H9 (cell line): ENCODE data around the gene SDK1. TPM values are rescaled to one million over a fixed set of nuclear protein-coding genes. Genes with fewer than 3 reads are reported as not detected.

Experiments used
- DNase-seq: peaks from one replicate; pipeline ENCODE4 v3.0.0-alpha.2; 2017
- H2AFZ ChIP-seq: one replicate; pipeline ENCODE4 v1.6.1; 2013; ENCODE audit warnings: mild to moderate bottlenecking, low read length, control low read depth, moderate library complexity
- H2AK5ac ChIP-seq: 2 replicates; pipeline ENCODE4 v1.6.1; 2013; ENCODE audit warnings: low read length, control low read depth, mixed read lengths; ENCODE audit not compliant: insufficient read length
- H2BK120ac ChIP-seq: one replicate; pipeline ENCODE4 v1.6.1; 2013; ENCODE audit warnings: low read depth, mild to moderate bottlenecking, low read length, control low read depth, inconsistent platforms; ENCODE audit not compliant: poor library complexity, severe bottlenecking
- H2BK12ac ChIP-seq: 2 replicates; pipeline ENCODE4 v1.6.1; 2013; ENCODE audit warnings: low read length, control low read depth, mixed read lengths, low read depth; ENCODE audit not compliant: insufficient read length
- H2BK15ac ChIP-seq: 2 replicates; pipeline ENCODE4 v1.6.1; 2013; ENCODE audit warnings: low read depth, low read length, control low read depth
- H2BK20ac ChIP-seq: one replicate; pipeline ENCODE4 v1.6.1; 2013; ENCODE audit warnings: low read depth, mild to moderate bottlenecking, low read length, control low read depth, inconsistent platforms; ENCODE audit not compliant: poor library complexity, severe bottlenecking
- H2BK5ac ChIP-seq: 2 replicates; pipeline ENCODE4 v1.6.1; 2013; ENCODE audit warnings: low read length, control low read depth, mixed read lengths; ENCODE audit not compliant: insufficient read length
- H3K14ac ChIP-seq: 2 replicates; pipeline ENCODE4 v1.6.1; 2013; ENCODE audit warnings: low read length, control low read depth; ENCODE audit not compliant: insufficient read depth
- H3K18ac ChIP-seq: 2 replicates; pipeline ENCODE4 v1.6.1; 2013; ENCODE audit warnings: low read depth, mild to moderate bottlenecking, mixed read lengths, low read length, control low read depth; ENCODE audit not compliant: insufficient read length
- H3K23ac ChIP-seq: 2 replicates; pipeline ENCODE4 v1.6.1; 2013; ENCODE audit warnings: low read length, control low read depth, mixed read lengths, low read depth; ENCODE audit not compliant: insufficient read length
- H3K23me2 ChIP-seq: 2 replicates; pipeline ENCODE4 v1.6.1; 2013; ENCODE audit warnings: low read depth, mild to moderate bottlenecking, mixed read lengths, low read length, control low read depth; ENCODE audit not compliant: insufficient read length, poor library complexity, severe bottlenecking
- H3K27ac ChIP-seq: 2 replicates; pipeline ENCODE4 v1.5.1; 2013; ENCODE audit warnings: low read length, control low read depth, mixed read lengths, low read depth; ENCODE audit not compliant: insufficient read length
- H3K27me3 ChIP-seq: 2 replicates; pipeline ENCODE4 v1.6.1; 2013; ENCODE audit warnings: low read length, control low read depth, inconsistent platforms; ENCODE audit not compliant: insufficient read depth
- H3K4ac ChIP-seq: 2 replicates; pipeline ENCODE4 v1.6.1; 2013; ENCODE audit warnings: low read depth, mild to moderate bottlenecking, control low read depth, inconsistent platforms, low read length, moderate library complexity
- H3K4me1 ChIP-seq: 2 replicates; pipeline ENCODE4 v1.6.1; 2013; ENCODE audit warnings: low read length, control low read depth, inconsistent platforms; ENCODE audit not compliant: insufficient read depth
- H3K4me2 ChIP-seq: 2 replicates; pipeline ENCODE4 v1.6.1; 2013; ENCODE audit warnings: low read length, control low read depth, mixed read lengths; ENCODE audit not compliant: insufficient read length, insufficient read depth
- H3K56ac ChIP-seq: 2 replicates; pipeline ENCODE4 v1.6.1; 2013; ENCODE audit warnings: low read depth, mild to moderate bottlenecking, mixed read lengths, low read length, control low read depth; ENCODE audit not compliant: insufficient read length
- H3K79me1 ChIP-seq: 2 replicates; pipeline ENCODE4 v1.6.1; 2013; ENCODE audit warnings: low read depth, mild to moderate bottlenecking, moderate library complexity, low read length, control low read depth, inconsistent platforms; ENCODE audit not compliant: insufficient read depth, poor library complexity, severe bottlenecking
- H3K79me2 ChIP-seq: 2 replicates; pipeline ENCODE4 v1.6.1; 2013; ENCODE audit warnings: low read length, control low read depth, inconsistent platforms; ENCODE audit not compliant: insufficient read depth
- H3K9ac ChIP-seq: 2 replicates; pipeline ENCODE4 v1.6.1; 2013; ENCODE audit warnings: low read length, control low read depth, mixed read lengths; ENCODE audit not compliant: insufficient read length; ENCODE audit errors: extremely low read depth
- H3K9me3 ChIP-seq: one replicate; pipeline ENCODE4 v1.6.1; 2013; ENCODE audit warnings: low read depth, low read length, inconsistent platforms; ENCODE audit not compliant: control insufficient read depth
- H3T11ph ChIP-seq: one replicate; pipeline ENCODE4 v1.6.1; 2013; ENCODE audit warnings: mild to moderate bottlenecking, low read length, control low read depth, inconsistent platforms
- H4K20me1 ChIP-seq: one replicate; pipeline ENCODE4 v1.6.1; 2013; ENCODE audit not compliant: control insufficient read depth, insufficient read length, insufficient read depth
- H4K5ac ChIP-seq: 2 replicates; pipeline ENCODE4 v1.6.1; 2013; ENCODE audit warnings: low read depth, mild to moderate bottlenecking, mixed read lengths, low read length, control low read depth; ENCODE audit not compliant: insufficient read length
- H4K8ac ChIP-seq: replicated peaks from 2 replicates; pipeline ENCODE4 v1.6.1; 2013; ENCODE audit warnings: low read length, control low read depth, mixed read lengths, low read depth; ENCODE audit not compliant: insufficient read length
- H4K91ac ChIP-seq: 2 replicates; pipeline ENCODE4 v1.6.1; 2013; ENCODE audit warnings: low read depth, mild to moderate bottlenecking, moderate library complexity, mixed read lengths, low read length, control low read depth; ENCODE audit not compliant: insufficient read length
- H3K27ac Mint-ChIP-seq, 3 experiments: 2 replicates in 2 of 3; 3 replicates in 1 of 3; pipeline ENCODE4 v1.8.0; 2020 to 2021; ENCODE audit warnings: mixed read lengths in 3 of 3, mild to moderate bottlenecking in 1 of 3, moderate library complexity in 1 of 3
- H3K27me3 Mint-ChIP-seq: 2 replicates; pipeline ENCODE4 v1.8.0; 2021; ENCODE audit warnings: low read depth, mild to moderate bottlenecking, moderate library complexity, mixed read lengths
- H3K36me3 Mint-ChIP-seq, 3 experiments: 2 replicates in 2 of 3; 3 replicates in 1 of 3; pipeline ENCODE4 v1.8.0; 2020 to 2021; ENCODE audit warnings: low read depth in 3 of 3, mixed read lengths in 3 of 3; ENCODE audit not compliant: insufficient read depth in 1 of 3
- H3K4me1 Mint-ChIP-seq, 2 experiments: 2 replicates each; pipeline ENCODE4 v1.8.0; 2020; ENCODE audit warnings: mixed read lengths in 2 of 2
- H3K4me3 Mint-ChIP-seq, 2 experiments: 2 replicates in 1 of 2; 3 replicates in 1 of 2; pipeline ENCODE4 v1.8.0; 2020 to 2021; ENCODE audit warnings: mild to moderate bottlenecking in 2 of 2, mixed read lengths in 2 of 2, moderate library complexity in 1 of 2
- H3K9me3 Mint-ChIP-seq, 2 experiments: 2 replicates in 1 of 2; 3 replicates in 1 of 2; pipeline ENCODE4 v1.8.0; 2020; ENCODE audit warnings: mild to moderate bottlenecking in 2 of 2, mixed read lengths in 2 of 2, moderate library complexity in 1 of 2
- CTCF ChIP-seq: fragments of 200-600 bp; sonication (generic); conservative IDR thresholded peaks from 3 replicates; pipeline ENCODE4 v1.8.0; 2021; ENCODE audit warnings: antibody characterized with exemption, mild to moderate bottlenecking
- WGBS: extraction: QIAGEN DNeasy Blood & Tissue Kit; methylation state at CpG from one replicate; pipeline ENCODE4 v1.1.7; 2013; ENCODE audit warnings: missing lambda C conversion rate, low lambda C conversion rate, mixed read lengths; ENCODE audit not compliant: insufficient read length; ENCODE audit errors: extremely low coverage; 5-methylcytosine and 5-hydroxymethylcytosine counted together
- total RNA-seq: library from RNA; stranded (reverse); gene quantifications from 2 replicates; pipeline ENCODE4 v1.2.1, GENCODE V29; 2021

Gene SDK1
- total RNA-seq, 1 experiment from 2014 or later = 8.7 TPM

GRCh38 chr7:4286351-4286750 is 985.3 kb downstream of the SDK1 start:
- H3K27ac Mint-ChIP-seq = no peak overlapping the region

More at GRCh38 chr7:4286351-4286750, 985.3 kb downstream of the SDK1 start:
- H2BK120ac ChIP-seq = no peak overlapping the region
- Mint-ChIP-seq H3K27me3 (peaks cover 3% of the 10 kb centered on the region), H3K9me3 (peaks cover 12 to 37% of the 10 kb centered on the region in 2 experiments), H3K4me3 (no peak overlapping the region), H3K4me1 (0 out of 4 replicates have a peak, but pooled peaks cover 0 to 3% of the 10 kb centered on the region in 2 experiments), H3K36me3 (no peaks in the 10 kb centered on the region)
- H2AFZ ChIP-seq = no peak overlapping the region
- no peak overlapping the region for H3K18ac ChIP-seq
- no peaks in the 10 kb centered on the region for H3K79me1 ChIP-seq
- no peaks in the 10 kb centered on the region for H3K9me3 ChIP-seq
- WGBS = no CpG with 5 or more reads among the region's 9 CpGs
- no peak overlapping the region for H3K27ac ChIP-seq
- no peaks in the 10 kb centered on the region for H3K27me3 ChIP-seq
- no peak overlapping the region for H4K91ac ChIP-seq
- H3K23ac ChIP-seq = no peak overlapping the region
- no peak overlapping the region for H2AK5ac ChIP-seq
- no peak overlapping the region for H2BK20ac ChIP-seq
- H3T11ph ChIP-seq = no peak overlapping the region
- no peak overlapping the region for H3K56ac ChIP-seq
- TF ChIP-seq CTCF = no peak; the same call in 2 of the 3 replicates
- H3K4me1 ChIP-seq = 0 out of 2 replicates have a peak, but pooled peaks cover 2% of the 10 kb centered on the region
- no peak overlapping the region for H3K4ac ChIP-seq
- no peak overlapping the region for H3K4me2 ChIP-seq
- H3K23me2 ChIP-seq = no peaks in the 10 kb centered on the region
- H2BK12ac ChIP-seq = no peak overlapping the region
- H4K8ac ChIP-seq = no peak overlapping the region
- no peak overlapping the region for H2BK15ac ChIP-seq
- no peak overlapping the region for H3K9ac ChIP-seq
- H3K79me2 ChIP-seq = no peaks in the 10 kb centered on the region
- H2BK5ac ChIP-seq = no peak overlapping the region
- H4K20me1 ChIP-seq = no peaks in the 10 kb centered on the region
- no peak overlapping the region for H4K5ac ChIP-seq
- no peak overlapping the region for H3K14ac ChIP-seq
- DNase-seq = no peak
